A549 (cell line): Measurements from ENCODE around the gene VPS4A.

Experiments
- ATOH8 ChIP-seq: fragments of 250-450 bp; sonication (Bioruptor Pico); IDR thresholded peaks from 2 replicates; pipeline ENCODE4 v1.5.0; 2020; ENCODE audit warnings: low read depth, mild to moderate bottlenecking, moderate library complexity
- CTCF ChIP-seq: fragments of >200 bp; sonication (Bioruptor Twin); formaldehyde crosslinking; IDR thresholded peaks from 3 replicates; pipeline ENCODE4 v1.5.1; 2016
- ELK1 ChIP-seq: fragments of 150-350 bp; IDR thresholded peaks from 2 replicates; pipeline ENCODE4 v1.6.1; 2014; ENCODE audit warnings: low read depth, mild to moderate bottlenecking, low read length
- HOXA7 ChIP-seq: fragments of 250-450 bp; sonication (Bioruptor Pico); IDR thresholded peaks from 2 replicates; pipeline ENCODE4 v1.5.0; 2020; ENCODE audit warnings: mild to moderate bottlenecking, moderate library complexity
- KDM5A ChIP-seq: fragments of 200-600 bp; sonication (generic); IDR thresholded peaks from 2 replicates; pipeline ENCODE4 v1.6.1; 2016; ENCODE audit warnings: antibody characterized with exemption, mild to moderate bottlenecking
- MAX ChIP-seq: IDR thresholded peaks from 2 replicates; pipeline ENCODE4 v1.6.1; 2012
- POLR2A ChIP-seq: IDR thresholded peaks from 2 replicates; pipeline ENCODE4 v1.6.1; 2012; ENCODE audit warnings: mild to moderate bottlenecking, low read length
- POLR2AphosphoS2 ChIP-seq: conservative IDR thresholded peaks from 2 replicates; pipeline ENCODE4 v1.6.1; 2012; ENCODE audit warnings: low read length, improper control_type of control experiment, inconsistent platforms
- RNF2 ChIP-seq: fragments of 200-600 bp; sonication (generic); IDR thresholded peaks from 2 replicates; pipeline ENCODE4 v1.6.1; 2016; ENCODE audit warnings: low read depth, mild to moderate bottlenecking, antibody characterized with exemption, moderate library complexity, borderline replicate concordance

- TF ChIP-seq HOXA7, result no peak
- no peak for TF ChIP-seq CTCF
- TF ChIP-seq RNF2, result no peak
- TF ChIP-seq ELK1, result no peak
- TF ChIP-seq ATOH8 (CRISPR knock-in tag), result no peak
- no peak for TF ChIP-seq POLR2A
- no peak for TF ChIP-seq KDM5A
- no peak; the same call in 1 of the 2 replicates for TF ChIP-seq POLR2AphosphoS2
- TF ChIP-seq MAX, result no peak
Measured at GRCh38 chr16:69328854-69329316, 17.7 kb downstream of the VPS4A start.
